CD8-positive, alpha-beta memory T cell (primary cell): Measurements from ENCODE around the gene GYPC. TPM values are rescaled to one million over a fixed set of nuclear protein-coding genes. Genes with fewer than 3 reads are reported as not detected.

Experiments used
- CTCF ChIA-PET: fragments of 350-600 bp; sonication (Branson Sonifier 250); formaldehyde crosslinking; loops from one replicate; lab custom pipeline; 2021; ENCODE audit warnings: antibody characterized with exemption; lab: Charles Lee
- POLR2A ChIA-PET: fragments of 350-600 bp; sonication (Branson Sonifier 250); formaldehyde crosslinking; loops from one replicate; lab custom pipeline; 2021; ENCODE audit warnings: antibody characterized with exemption; lab: Charles Lee
- DNase-seq, 5 donors: peaks; one replicate each; pipeline versions ENCODE4 v3.0.0 to v3.0.0-alpha.2; 2020 to 2022; ENCODE audit warnings: mixed read lengths in 1 of 5
- H3K27ac ChIP-seq: one replicate; pipeline ENCODE4 v1.7.0; 2013; ENCODE audit warnings: low read depth, mild to moderate bottlenecking, low read length, moderate library complexity
- H3K27me3 ChIP-seq: 2 replicates; pipeline ENCODE4 v1.7.0; 2013; ENCODE audit warnings: low read length, mild to moderate bottlenecking; ENCODE audit not compliant: insufficient read depth, poor library complexity, severe bottlenecking
- H3K36me3 ChIP-seq: 2 replicates; pipeline ENCODE4 v1.7.0; 2013; ENCODE audit warnings: mild to moderate bottlenecking, low read length, moderate library complexity; ENCODE audit not compliant: insufficient read depth
- H3K4me1 ChIP-seq: 2 replicates; pipeline ENCODE4 v1.7.0; 2013; ENCODE audit warnings: mild to moderate bottlenecking, low read length, moderate library complexity; ENCODE audit not compliant: insufficient read depth
- H3K4me3 ChIP-seq: 2 replicates; pipeline ENCODE4 v1.7.0; 2013; ENCODE audit warnings: mild to moderate bottlenecking, low read length
- H3K9me3 ChIP-seq: 2 replicates; pipeline ENCODE4 v1.7.0; 2013; ENCODE audit warnings: mild to moderate bottlenecking, low read length
- H3K27ac Mint-ChIP-seq, 8 donors: one replicate each; pipeline ENCODE4 v1.8.0; 2020 to 2021; ENCODE audit warnings: mixed read lengths in 8 of 8, mild to moderate bottlenecking in 6 of 8, inconsistent platforms in 3 of 8, moderate library complexity in 3 of 8
- H3K27me3 Mint-ChIP-seq, 2 donors: one replicate each; pipeline ENCODE4 v1.8.0; 2020 to 2021; ENCODE audit warnings: mixed read lengths in 2 of 2, mild to moderate bottlenecking in 1 of 2, moderate library complexity in 1 of 2
- H3K36me3 Mint-ChIP-seq, 3 donors: one replicate each; pipeline ENCODE4 v1.8.0; 2020 to 2021; ENCODE audit warnings: mixed read lengths in 3 of 3, inconsistent platforms in 1 of 3, mild to moderate bottlenecking in 1 of 3
- H3K4me1 Mint-ChIP-seq, 3 donors: one replicate each; pipeline ENCODE4 v1.8.0; 2020 to 2021; ENCODE audit warnings: mixed read lengths in 3 of 3, inconsistent platforms in 1 of 3, mild to moderate bottlenecking in 1 of 3
- H3K4me3 Mint-ChIP-seq, 7 donors: one replicate each; pipeline ENCODE4 v1.8.0; 2020 to 2021; ENCODE audit warnings: mixed read lengths in 7 of 7, mild to moderate bottlenecking in 6 of 7, moderate library complexity in 4 of 7, inconsistent platforms in 2 of 7
- H3K9me3 Mint-ChIP-seq, 5 donors: one replicate each; pipeline ENCODE4 v1.8.0; 2020 to 2022; ENCODE audit warnings: mixed read lengths in 5 of 5, mild to moderate bottlenecking in 3 of 5, moderate library complexity in 2 of 5, inconsistent platforms in 1 of 5
- polyA plus RNA-seq: library from polyadenylated mRNA; unstranded; fragments of 300-500 nt; fragmentation: Illumina TruSeq; gene quantifications from one replicate; pipeline ENCODE4 v1.2.3, GENCODE V29; 2021
- total RNA-seq, 2 experiments: library from RNA; stranded (reverse); gene quantifications; one replicate each; pipeline ENCODE4 v1.2.3, GENCODE V29; 2021

GYPC gene
- 100 to 1,000 TPM; 102 TPM for total RNA-seq
- polyA plus RNA-seq: 226 TPM

GRCh38 chr2:126655500-126656430, at the start of gene GYPC:
Gene GYPC, plus strand, starts transcription at chr2:126656158. Its CDS starts 106 bp downstream, at chr2:126656264.
- peaks cover 0 to 3% of the 10 kb centered on the region in 2 donors for H3K27me3 Mint-ChIP-seq
- peak within 1 kb of the TSS; percentile 88 to 100 (median 99) for H3K27ac Mint-ChIP-seq
- ChIA-PET CTCF (interaction anchor here (0.6 to 1.1 kb wide), 2 partner anchors 21 to 121 kb away, joined by 3 read pairs; no protein-coding TSS in a partner anchor), POLR2A (no interaction called here)
- peaks cover 3 to 23% (median 5%) of the 10 kb centered on the region in 3 donors for H3K36me3 Mint-ChIP-seq
- H3K9me3 ChIP-seq: no peaks in the 10 kb centered on the region
- H3K27me3 ChIP-seq: no peaks in the 10 kb centered on the region
- H3K4me3 ChIP-seq: peak within 1 kb of the TSS; percentile 74
- H3K4me3 Mint-ChIP-seq: peak within 1 kb of the TSS; percentile 93 to 99 (median 96)
- H3K4me1 Mint-ChIP-seq: peaks cover 45 to 51% (median 50%) of the 10 kb centered on the region in 3 donors
- H3K9me3 Mint-ChIP-seq: peaks cover 0 to 1% (median 0%) of the 10 kb centered on the region in 5 donors
- H3K4me1 ChIP-seq: peaks cover 43% of the 10 kb centered on the region
- no peaks in the 10 kb centered on the region for H3K36me3 ChIP-seq
- peak; percentile 38 to 68 (median 61) for DNase-seq
- H3K27ac ChIP-seq: peak within 1 kb of the TSS; percentile 86

GRCh38 chr2:126614524-126615227, 41.3 kb upstream of the GYPC start:
- H3K27ac ChIP-seq: no peak overlapping the region
- Mint-ChIP-seq H3K9me3 (peaks cover 0 to 5% (median 0%) of the 10 kb centered on the region in 5 donors), H3K4me3 (no peak overlapping the region), H3K27ac (no peak overlapping the region), H3K4me1 (no peaks in the 10 kb centered on the region), H3K36me3 (peaks cover 0 to under 1% (median 0%) of the 10 kb centered on the region in 3 donors), H3K27me3 (peaks cover 3% of the 10 kb centered on the region in 2 donors)
- POLR2A ChIA-PET: no interaction called here
- no peak for DNase-seq
- CTCF ChIA-PET: no interaction called here
- no peaks in the 10 kb centered on the region for H3K36me3 ChIP-seq
- H3K4me3 ChIP-seq: no peak overlapping the region
- H3K4me1 ChIP-seq: no peaks in the 10 kb centered on the region
- no peaks in the 10 kb centered on the region for H3K27me3 ChIP-seq
- no peaks in the 10 kb centered on the region for H3K9me3 ChIP-seq

GRCh38 chr2:126616606-126617069, 39.3 kb upstream of the GYPC start:
- no peak for DNase-seq
- Histone ChIP-seq H3K27ac (no peak overlapping the region), H3K9me3 (no peaks in the 10 kb centered on the region), H3K36me3 (no peaks in the 10 kb centered on the region), H3K4me3 (no peak overlapping the region), H3K4me1 (no peaks in the 10 kb centered on the region), H3K27me3 (no peaks in the 10 kb centered on the region)
- H3K9me3 Mint-ChIP-seq: peaks cover 0 to 2% (median 0%) of the 10 kb centered on the region in 5 donors
- no peaks in the 10 kb centered on the region for H3K4me1 Mint-ChIP-seq
- ChIA-PET CTCF (interaction anchor here (1.0 kb wide), 1 partner anchor 89 kb away, joined by 3 read pairs; no protein-coding TSS in a partner anchor), POLR2A (no interaction called here)
- no peak overlapping the region for H3K4me3 Mint-ChIP-seq
- H3K36me3 Mint-ChIP-seq: peaks cover 0 to 3% (median 0%) of the 10 kb centered on the region in 3 donors
- H3K27ac Mint-ChIP-seq: no peak overlapping the region
- H3K27me3 Mint-ChIP-seq: peaks cover 4 to 10% of the 10 kb centered on the region in 2 donors

DNA sequence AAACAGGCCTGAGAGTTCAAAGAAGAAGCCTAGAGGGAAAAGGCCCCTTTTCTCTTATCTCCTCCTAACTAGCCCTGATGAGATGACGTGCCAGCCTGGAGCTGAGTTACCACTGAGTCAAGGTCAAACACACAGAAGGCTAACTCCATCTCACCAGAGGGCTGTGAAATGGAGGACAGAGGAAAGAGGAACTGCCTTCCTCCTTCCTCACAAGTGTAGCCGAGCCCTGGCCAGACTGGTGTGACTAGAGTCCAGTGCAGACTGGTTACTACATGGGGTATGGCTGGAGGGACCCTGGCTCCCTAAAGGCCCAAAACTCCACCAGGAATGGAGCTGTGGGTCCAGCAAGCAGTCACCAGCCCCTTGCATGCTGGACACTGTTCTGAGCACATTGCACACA, 35.7 kb upstream of the GYPC start:
- peaks cover 7 to 24% of the 10 kb centered on the region in 2 donors for H3K27me3 Mint-ChIP-seq
- Histone ChIP-seq H3K27ac (no peak overlapping the region), H3K27me3 (no peaks in the 10 kb centered on the region), H3K4me3 (no peak overlapping the region), H3K4me1 (no peaks in the 10 kb centered on the region), H3K9me3 (no peaks in the 10 kb centered on the region), H3K36me3 (no peaks in the 10 kb centered on the region)
- no peaks in the 10 kb centered on the region for H3K9me3 Mint-ChIP-seq
- H3K36me3 Mint-ChIP-seq: peaks cover 0 to 3% (median 0%) of the 10 kb centered on the region in 3 donors
- no peak overlapping the region for H3K4me3 Mint-ChIP-seq
- CTCF ChIA-PET: no interaction called here
- no peaks in the 10 kb centered on the region for H3K4me1 Mint-ChIP-seq
- DNase-seq: no peak
- H3K27ac Mint-ChIP-seq: no peak overlapping the region
- POLR2A ChIA-PET: no interaction called here

DNA sequence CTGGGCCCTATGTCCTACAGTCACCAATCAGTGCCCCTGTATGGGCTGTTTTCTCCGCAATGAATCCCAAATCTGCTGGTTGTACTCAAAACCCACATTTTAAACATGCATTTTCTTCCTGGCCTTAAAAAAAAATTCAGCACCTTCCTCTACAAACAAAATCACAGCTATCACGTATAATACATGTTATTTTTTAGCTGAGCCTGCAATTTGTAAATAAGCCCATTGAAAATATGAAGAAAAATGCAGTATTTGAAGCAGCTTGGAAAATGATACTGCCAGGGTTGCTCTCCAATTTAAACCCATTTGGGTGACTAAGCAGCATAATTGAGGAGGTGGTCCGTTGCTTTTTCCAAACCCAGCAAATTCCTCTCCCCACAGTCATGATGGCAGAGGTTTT, 33.0 kb upstream of the GYPC start:
- Mint-ChIP-seq H3K4me1 (no peaks in the 10 kb centered on the region), H3K27me3 (peaks cover 8 to 45% of the 10 kb centered on the region in 2 donors), H3K9me3 (no peaks in the 10 kb centered on the region), H3K27ac (no peak overlapping the region), H3K36me3 (peaks cover 0 to 3% (median 0%) of the 10 kb centered on the region in 3 donors), H3K4me3 (no peak overlapping the region)
- no peak overlapping the region for H3K4me3 ChIP-seq
- CTCF ChIA-PET: interaction anchor here (1.2 kb wide), 1 partner anchor 12 kb away, joined by 3 read pairs; no protein-coding TSS in a partner anchor
- H3K9me3 ChIP-seq: no peaks in the 10 kb centered on the region
- H3K4me1 ChIP-seq: no peaks in the 10 kb centered on the region
- H3K27me3 ChIP-seq: no peaks in the 10 kb centered on the region
- DNase-seq: no peak
- POLR2A ChIA-PET: no interaction called here
- no peaks in the 10 kb centered on the region for H3K36me3 ChIP-seq
- H3K27ac ChIP-seq: no peak overlapping the region

DNA sequence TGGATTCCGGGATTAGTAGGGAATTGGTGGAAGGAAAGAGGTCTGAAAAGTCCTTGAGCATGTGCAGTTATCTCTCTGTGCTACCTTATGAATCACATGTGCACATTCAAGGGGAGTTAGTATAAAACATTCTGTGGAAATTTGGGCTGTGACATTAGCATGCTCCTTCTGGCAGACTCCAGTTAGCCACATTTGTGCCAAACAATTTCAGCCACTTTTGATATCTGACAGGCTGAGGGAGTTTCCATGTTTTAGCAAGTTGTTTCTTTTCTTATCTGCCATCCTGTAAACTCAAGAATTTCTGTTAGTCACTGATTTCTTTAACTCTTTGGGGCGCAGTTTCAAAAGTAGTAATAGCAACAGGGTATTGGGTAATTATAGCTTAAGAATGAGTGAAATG, 28.3 kb upstream of the GYPC start:
- Histone ChIP-seq H3K27me3 (no peaks in the 10 kb centered on the region), H3K36me3 (no peaks in the 10 kb centered on the region), H3K27ac (no peak overlapping the region), H3K9me3 (no peaks in the 10 kb centered on the region), H3K4me1 (no peaks in the 10 kb centered on the region), H3K4me3 (no peak overlapping the region)
- CTCF ChIA-PET: no interaction called here
- Mint-ChIP-seq H3K27ac (no peak overlapping the region), H3K9me3 (no peaks in the 10 kb centered on the region), H3K27me3 (peaks cover 6 to 41% of the 10 kb centered on the region in 2 donors), H3K4me3 (no peak overlapping the region), H3K36me3 (no peaks in the 10 kb centered on the region), H3K4me1 (no peaks in the 10 kb centered on the region)
- POLR2A ChIA-PET: no interaction called here
- DNase-seq: no peak

GRCh38 chr2:126634273-126634861, 21.6 kb upstream of the GYPC start:
- H3K4me1 Mint-ChIP-seq: peaks cover 4 to 6% (median 4%) of the 10 kb centered on the region in 3 donors
- ChIA-PET POLR2A (no interaction called here), CTCF (interaction anchor here (0.9 to 2.2 kb wide), 4 partner anchors 11 to 28 kb away, joined by 3 to 7 read pairs (median 3); no protein-coding TSS in a partner anchor)
- no peak overlapping the region for H3K4me3 Mint-ChIP-seq
- Histone ChIP-seq H3K4me1 (no peaks in the 10 kb centered on the region), H3K4me3 (no peak overlapping the region), H3K9me3 (no peaks in the 10 kb centered on the region), H3K27ac (no peak overlapping the region), H3K27me3 (no peaks in the 10 kb centered on the region), H3K36me3 (no peaks in the 10 kb centered on the region)
- H3K9me3 Mint-ChIP-seq: no peaks in the 10 kb centered on the region
- H3K27ac Mint-ChIP-seq: no peak overlapping the region
- H3K36me3 Mint-ChIP-seq: no peaks in the 10 kb centered on the region
- DNase-seq: peak in 2 of 5 donors; percentile 26 to 51
- peaks cover 4 to 6% of the 10 kb centered on the region in 2 donors for H3K27me3 Mint-ChIP-seq
